ENCODE results near the gene HCK. TPM values are rescaled to one million over a fixed set of nuclear protein-coding genes. Genes with fewer than 3 reads are reported as not detected.
A peak's percentile ranks its signal among the peaks of the same experiment; 100 is the strongest.

Gene HCK
- total RNA-seq, 4 donors from 2014 or later = 8.0 to 56.1 (median 10.5) TPM

DNA sequence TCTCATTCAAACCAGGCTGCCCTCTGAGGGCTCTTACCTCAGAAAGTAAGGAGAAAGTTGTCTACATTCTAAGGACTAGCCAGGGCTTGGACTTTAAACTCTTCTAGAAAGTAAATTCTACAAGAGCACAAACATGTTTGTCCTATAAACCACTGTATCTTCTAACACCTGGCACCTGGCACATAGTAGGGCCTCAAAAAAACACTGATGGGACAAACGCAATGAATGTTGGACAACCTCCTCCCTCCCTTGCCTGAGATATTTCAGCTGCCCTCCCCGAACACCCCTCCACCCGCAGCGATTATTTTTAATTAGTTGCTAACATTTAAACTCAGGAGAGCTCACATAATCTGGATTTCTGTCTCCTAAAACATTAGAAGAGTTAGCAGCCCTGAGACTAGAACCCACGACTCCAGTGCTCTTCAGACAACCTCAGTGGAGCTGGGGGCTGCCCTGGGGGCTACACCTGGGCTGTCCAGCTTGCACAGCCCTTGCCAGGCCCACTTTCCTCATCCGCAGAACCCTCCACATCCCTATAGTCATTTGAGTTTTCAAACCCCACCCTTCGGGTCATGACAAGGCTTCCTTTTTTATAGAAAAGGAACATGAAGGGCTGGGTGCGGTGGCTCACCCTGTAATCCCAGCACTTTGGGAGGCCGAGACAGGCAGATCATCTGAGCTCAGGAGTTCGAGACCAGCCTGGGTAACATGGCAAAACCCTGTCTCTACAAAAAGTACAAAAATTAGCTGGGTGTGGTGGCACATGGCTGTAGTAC is 4.9 kb downstream of the HCK start:
- DNase-seq = peak in 1 of 3 donors; percentile 39
- Histone ChIP-seq H3K9me3 (no peaks in the 10 kb centered on the region), H3K4me1 (peaks cover 0 to 10% (median 4%) of the 10 kb centered on the region in 4 donors), H3K27me3 (peaks cover 0 to 9% of the 10 kb centered on the region in 2 donors), H3K36me3 (no peaks in the 10 kb centered on the region), H3K27ac (no peak overlapping the region), H3K4me3 (no peak overlapping the region)
- TF ChIP-seq POLR2A (IDR thresholded peaks at IDR 0.05) = no peak
- TF ChIP-seq, protein P1, sequence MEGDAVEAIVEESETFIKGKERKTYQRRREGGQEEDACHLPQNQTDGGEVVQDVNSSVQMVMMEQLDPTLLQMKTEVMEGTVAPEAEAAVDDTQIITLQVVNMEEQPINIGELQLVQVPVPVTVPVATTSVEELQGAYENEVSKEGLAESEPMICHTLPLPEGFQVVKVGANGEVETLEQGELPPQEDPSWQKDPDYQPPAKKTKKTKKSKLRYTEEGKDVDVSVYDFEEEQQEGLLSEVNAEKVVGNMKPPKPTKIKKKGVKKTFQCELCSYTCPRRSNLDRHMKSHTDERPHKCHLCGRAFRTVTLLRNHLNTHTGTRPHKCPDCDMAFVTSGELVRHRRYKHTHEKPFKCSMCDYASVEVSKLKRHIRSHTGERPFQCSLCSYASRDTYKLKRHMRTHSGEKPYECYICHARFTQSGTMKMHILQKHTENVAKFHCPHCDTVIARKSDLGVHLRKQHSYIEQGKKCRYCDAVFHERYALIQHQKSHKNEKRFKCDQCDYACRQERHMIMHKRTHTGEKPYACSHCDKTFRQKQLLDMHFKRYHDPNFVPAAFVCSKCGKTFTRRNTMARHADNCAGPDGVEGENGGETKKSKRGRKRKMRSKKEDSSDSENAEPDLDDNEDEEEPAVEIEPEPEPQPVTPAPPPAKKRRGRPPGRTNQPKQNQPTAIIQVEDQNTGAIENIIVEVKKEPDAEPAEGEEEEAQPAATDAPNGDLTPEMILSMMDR (IDR thresholded peaks at IDR 0.05) = no peak

DNA sequence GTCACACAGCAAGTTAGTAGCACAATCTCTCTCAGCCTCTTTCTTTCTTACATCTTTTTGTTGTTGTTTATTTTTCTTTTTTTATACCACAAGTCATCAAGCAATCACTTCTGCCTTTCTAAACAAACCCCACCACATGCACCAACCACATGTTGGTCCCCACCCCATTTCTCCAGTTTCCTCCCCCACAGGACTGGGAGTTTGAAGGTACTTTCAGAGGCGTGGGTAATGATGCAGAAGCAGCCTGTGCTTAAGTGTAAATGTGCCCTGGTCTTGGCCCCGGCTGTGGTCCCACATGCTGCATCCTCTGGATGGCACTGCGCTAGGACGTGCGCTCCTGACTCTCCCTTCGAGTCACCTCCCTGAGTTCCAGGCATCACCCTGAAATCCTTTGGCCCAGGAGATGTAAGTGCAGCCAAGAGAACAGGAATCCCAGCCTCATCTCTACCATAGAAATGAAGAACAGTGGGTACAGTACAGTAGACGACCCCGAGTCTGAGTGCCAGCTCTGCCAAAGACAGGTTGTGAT is 5.7 kb downstream of the HCK start:
- Histone ChIP-seq H3K27ac (no peak overlapping the region), H3K9me3 (no peaks in the 10 kb centered on the region), H3K27me3 (peaks cover 0 to 1% of the 10 kb centered on the region in 2 donors), H3K36me3 (no peaks in the 10 kb centered on the region), H3K4me3 (no peak overlapping the region), H3K4me1 (peaks cover 0 to 2% (median under 1%) of the 10 kb centered on the region in 4 donors)
- peak in 1 of 3 donors; percentile 10 for DNase-seq
- no peak for TF ChIP-seq POLR2A (IDR thresholded peaks at IDR 0.05)
- TF ChIP-seq, protein P1 (IDR thresholded peaks at IDR 0.05) = no peak

DNA sequence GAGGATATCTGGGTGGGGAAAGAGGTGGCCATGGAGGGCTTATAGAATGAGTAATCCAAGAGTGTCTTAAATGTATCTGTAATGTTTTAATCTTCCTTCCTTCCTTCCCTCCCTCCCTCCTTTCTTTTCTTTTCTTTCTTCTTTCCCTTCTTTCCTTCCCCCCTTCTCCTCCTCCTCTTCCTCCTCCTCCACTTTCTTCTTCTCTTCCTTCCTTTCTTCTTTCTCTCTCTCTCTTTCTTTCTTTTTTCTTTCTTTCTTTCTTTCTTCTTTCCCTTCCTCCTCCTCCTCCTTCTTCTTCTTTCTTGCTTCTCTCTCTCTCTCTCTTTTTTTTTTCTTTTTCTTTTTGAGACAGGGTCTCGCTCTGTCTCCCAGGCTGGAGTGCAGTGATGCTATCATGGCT is 7.1 kb downstream of the HCK start:
- no peaks in the 10 kb centered on the region for H3K4me1 ChIP-seq
- no peak overlapping the region for H3K27ac ChIP-seq
- DNase-seq = no peak
- TF ChIP-seq, protein P1 (IDR thresholded peaks at IDR 0.05) = no peak
- TF ChIP-seq POLR2A (IDR thresholded peaks at IDR 0.05) = no peak
- no peaks in the 10 kb centered on the region for H3K27me3 ChIP-seq
- H3K9me3 ChIP-seq = no peaks in the 10 kb centered on the region
- no peaks in the 10 kb centered on the region for H3K36me3 ChIP-seq
- H3K4me3 ChIP-seq = no peak overlapping the region

DNA sequence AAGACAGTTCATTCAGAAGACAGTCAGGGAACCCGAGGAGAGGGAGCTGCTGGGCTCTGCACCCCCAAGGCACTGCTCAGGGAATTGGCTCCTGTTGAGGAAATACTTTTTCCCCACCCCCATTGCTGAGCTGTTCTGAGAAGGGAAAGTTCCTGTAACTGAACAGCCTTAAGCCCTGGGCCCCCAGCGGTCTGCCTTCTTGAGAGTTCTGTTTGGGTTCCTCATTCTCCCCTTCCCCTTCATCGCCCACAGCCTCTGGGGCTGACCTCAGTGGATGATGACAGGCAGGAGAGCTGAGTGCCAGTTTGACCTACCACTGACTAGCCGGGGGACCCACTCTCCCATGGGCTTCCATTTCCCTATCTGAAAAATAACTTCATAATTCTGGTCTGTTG is 10.7 kb downstream of the HCK start:
- Histone ChIP-seq H3K27me3 (no peaks in the 10 kb centered on the region), H3K4me3 (no peak overlapping the region), H3K4me1 (no peaks in the 10 kb centered on the region), H3K36me3 (no peaks in the 10 kb centered on the region), H3K9me3 (no peaks in the 10 kb centered on the region), H3K27ac (peak overlapping the region in 1 of 4 donors; percentile 39)
- TF ChIP-seq, protein P1 (IDR thresholded peaks at IDR 0.05) = no peak
- TF ChIP-seq POLR2A (IDR thresholded peaks at IDR 0.05) = no peak
- peak in 2 of 3 donors; percentile 38 to 65 for DNase-seq

DNA sequence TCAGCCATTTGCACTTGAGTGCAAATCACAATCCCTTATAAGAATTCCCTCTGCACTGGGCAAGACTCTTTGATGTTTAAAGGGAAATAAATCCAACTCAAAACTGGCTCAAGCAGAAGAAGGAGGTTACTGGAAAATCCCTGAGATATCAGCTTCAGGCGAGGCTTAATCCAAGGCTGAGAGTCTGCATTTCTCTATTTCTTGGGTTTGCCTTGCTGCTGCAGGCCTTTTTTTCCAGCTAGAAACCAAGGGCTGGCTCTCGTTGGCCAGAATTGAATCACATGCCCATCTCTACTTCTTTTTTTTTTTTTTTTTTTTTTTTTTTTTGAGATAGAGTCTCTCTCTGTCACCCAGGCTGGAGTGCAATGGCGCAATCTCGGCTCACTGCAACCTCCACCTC is 11.7 kb downstream of the HCK start:
- peak in 1 of 3 donors; percentile 45 for DNase-seq
- Histone ChIP-seq H3K4me3 (no peak overlapping the region), H3K27ac (peak overlapping the region in 1 of 4 donors; percentile 39), H3K36me3 (no peaks in the 10 kb centered on the region), H3K27me3 (no peaks in the 10 kb centered on the region), H3K4me1 (no peaks in the 10 kb centered on the region), H3K9me3 (no peaks in the 10 kb centered on the region)
- no peak for TF ChIP-seq POLR2A (IDR thresholded peaks at IDR 0.05)
- TF ChIP-seq, protein P1 (IDR thresholded peaks at IDR 0.05) = no peak

Data from Peyer's patch (tissue), 4 donors.